Small intestine (tissue), 7 donors: Measurements from ENCODE around the gene LYPLAL1. TPM values are rescaled to one million over a fixed set of nuclear protein-coding genes. Genes with fewer than 3 reads are reported as not detected.

ENCODE experiments used
- DNase-seq, 2 donors: peaks; one replicate each; pipeline versions ENCODE4 v3.0.0 to v3.0.0-alpha.2; 2013
- FAIRE-seq: peaks from 2 replicates; lab custom pipeline; 2012; peaks lifted over from hg19 to GRCh38; lab: Jason Lieb, UNC
- H3K27ac ChIP-seq, 3 donors: one replicate each; pipeline ENCODE4 v1.5.1; 2013; ENCODE audit warnings: low read length in 2 of 3, mild to moderate bottlenecking in 2 of 3, control low read depth in 1 of 3, inconsistent platforms in 1 of 3, low read depth in 1 of 3, moderate library complexity in 1 of 3
- H3K27me3 ChIP-seq, 3 donors: one replicate each; pipeline ENCODE4 v1.6.1; 2013; ENCODE audit warnings: low read length in 3 of 3, inconsistent platforms in 1 of 3; ENCODE audit not compliant: control insufficient read depth in 3 of 3, insufficient read depth in 3 of 3
- H3K36me3 ChIP-seq, 3 donors: one replicate each; pipeline ENCODE4 v1.6.1; 2013; ENCODE audit warnings: low read length in 3 of 3, inconsistent platforms in 1 of 3, low read depth in 1 of 3, mild to moderate bottlenecking in 1 of 3, moderate library complexity in 1 of 3; ENCODE audit not compliant: control insufficient read depth in 3 of 3, insufficient read depth in 2 of 3
- H3K4me1 ChIP-seq, 3 donors: one replicate each; pipeline ENCODE4 v1.6.1; 2013; ENCODE audit warnings: low read length in 2 of 3, inconsistent platforms in 1 of 3, low read depth in 1 of 3, mild to moderate bottlenecking in 1 of 3, moderate library complexity in 1 of 3; ENCODE audit not compliant: control insufficient read depth in 3 of 3, insufficient read depth in 2 of 3
- H3K4me3 ChIP-seq, 3 donors: one replicate each; pipeline ENCODE4 v1.5.1; 2013; ENCODE audit warnings: low read length in 3 of 3, control low read depth in 1 of 3, inconsistent platforms in 1 of 3, low read depth in 1 of 3, mild to moderate bottlenecking in 1 of 3, moderate library complexity in 1 of 3
- H3K9me3 ChIP-seq, 2 donors: one replicate each; pipeline ENCODE4 v1.6.1; 2013; ENCODE audit warnings: low read depth in 1 of 2, low read length in 1 of 2; ENCODE audit not compliant: control insufficient read depth in 2 of 2, insufficient read depth in 1 of 2
- WGBS, 3 donors: extraction: QIAGEN DNeasy Blood & Tissue Kit; methylation state at CpG; one replicate each; pipeline ENCODE4 v1.1.7; 2013; 5-methylcytosine and 5-hydroxymethylcytosine counted together
- polyA plus RNA-seq, 4 donors: library from polyadenylated mRNA; stranded (reverse) in 3 of 4; unstranded in 1 of 4; fragments of 200-250 nt in 3 of 4; fragments of 120-200 nt in 1 of 4; gene quantifications; one replicate each; pipeline versions ENCODE4 v1.2.1 to v1.2.3, GENCODE V29; 2013
- donor health status: healthy with polysubstance abuse.
- donor health status: control.
- donor health status: control.
- donor health status: Bipolar disorder and iron deficiency.
- donor health status: healthy.

The LYPLAL1 gene
- polyA plus RNA-seq, 4 donors = 16.2 to 36.9 (median 28.3) TPM

GRCh38 chr1:219202567-219202966, 28.9 kb downstream of the LYPLAL1 start:
- Histone ChIP-seq H3K4me1 (no peaks in the 10 kb centered on the region), H3K4me3 (no peak overlapping the region), H3K9me3 (no peaks in the 10 kb centered on the region), H3K27me3 (no peaks in the 10 kb centered on the region), H3K27ac (no peak overlapping the region), H3K36me3 (no peaks in the 10 kb centered on the region)
- no peak for FAIRE-seq
- 81 to 86% (median 84%) methylated on average over 2 of the region's 2 CpGs for WGBS, 3 donors
- no peak for DNase-seq

- Histone ChIP-seq H3K27ac (no peak overlapping the region), H3K36me3 (no peaks in the 10 kb centered on the region), H3K4me3 (no peak overlapping the region), H3K27me3 (no peaks in the 10 kb centered on the region), H3K4me1 (no peaks in the 10 kb centered on the region), H3K9me3 (no peaks in the 10 kb centered on the region)
- WGBS, 3 donors = 93 to 99% (median 98%) methylated on average over 2 of the region's 2 CpGs
- FAIRE-seq (no peak), DNase-seq (no peak)
These were observed 32.7 kb downstream of the LYPLAL1 start for GRCh38 chr1:219206350-219206749.

- 94 to 98% (median 96%) methylated on average over 2 of the region's 2 CpGs for WGBS, 3 donors
- no peaks in the 10 kb centered on the region for H3K36me3 ChIP-seq
These were observed 35.9 kb downstream of the LYPLAL1 start for GRCh38 chr1:219209578-219209977.

GRCh38 chr1:219210067-219210466, 36.4 kb downstream of the LYPLAL1 start:
- no peak overlapping the region for H3K27ac ChIP-seq
- H3K36me3 ChIP-seq = peaks cover 0 to 2% (median 0%) of the 10 kb centered on the region in 3 donors
- DNase-seq (no peak), FAIRE-seq (no peak)
- H3K27me3 ChIP-seq = no peaks in the 10 kb centered on the region
- no peaks in the 10 kb centered on the region for H3K4me1 ChIP-seq
- no peak overlapping the region for H3K4me3 ChIP-seq
- H3K9me3 ChIP-seq = peaks cover 0 to 2% of the 10 kb centered on the region in 2 donors
- WGBS, 3 donors = 91 to 93% (median 92%) methylated on average over 5 of the region's 5 CpGs

More at GRCh38 chr1:219209578-219209977, 35.9 kb downstream of the LYPLAL1 start:
- Histone ChIP-seq H3K27me3 (no peaks in the 10 kb centered on the region), H3K4me3 (no peak overlapping the region), H3K4me1 (no peaks in the 10 kb centered on the region), H3K27ac (no peak overlapping the region), H3K9me3 (no peaks in the 10 kb centered on the region)
- FAIRE-seq (no peak), DNase-seq (no peak)

- Histone ChIP-seq H3K9me3 (peaks cover 0 to 2% of the 10 kb centered on the region in 2 donors), H3K27me3 (no peaks in the 10 kb centered on the region), H3K36me3 (peaks cover 0 to 9% (median 3%) of the 10 kb centered on the region in 3 donors), H3K4me3 (no peak overlapping the region), H3K27ac (no peak overlapping the region), H3K4me1 (no peaks in the 10 kb centered on the region)
- no peak for FAIRE-seq
- no peak for DNase-seq
These were observed 41.8 kb downstream of the LYPLAL1 start for GRCh38 chr1:219215477-219215876.

GRCh38 chr1:219220945-219221344, 47.3 kb downstream of the LYPLAL1 start:
- Histone ChIP-seq H3K9me3 (no peaks in the 10 kb centered on the region), H3K27me3 (no peaks in the 10 kb centered on the region), H3K27ac (no peak overlapping the region), H3K4me1 (no peaks in the 10 kb centered on the region), H3K4me3 (no peak overlapping the region), H3K36me3 (peaks cover 0 to 6% (median 3%) of the 10 kb centered on the region in 3 donors)
- WGBS, 3 donors = 81 to 91% (median 86%) methylated on average over 3 of the region's 3 CpGs
- no peak for FAIRE-seq
- no peak for DNase-seq

- FAIRE-seq = no peak
- H3K9me3 ChIP-seq = no peaks in the 10 kb centered on the region
- no peaks in the 10 kb centered on the region for H3K27me3 ChIP-seq
- H3K36me3 ChIP-seq = peaks cover 0 to 4% (median 0%) of the 10 kb centered on the region in 3 donors
- no peaks in the 10 kb centered on the region for H3K4me1 ChIP-seq
- H3K27ac ChIP-seq = no peak overlapping the region
- no peak for DNase-seq
- no peak overlapping the region for H3K4me3 ChIP-seq
These were observed 49.8 kb downstream of the LYPLAL1 start for GRCh38 chr1:219223496-219223895.

- no peaks in the 10 kb centered on the region for H3K9me3 ChIP-seq
- FAIRE-seq = no peak
- H3K27ac ChIP-seq = no peak overlapping the region
- H3K27me3 ChIP-seq = no peaks in the 10 kb centered on the region
- no peak for DNase-seq
- no peak overlapping the region for H3K4me3 ChIP-seq
- H3K4me1 ChIP-seq = no peaks in the 10 kb centered on the region
- WGBS, 3 donors = 80 to 98% (median 88%) methylated on average over 2 of the region's 2 CpGs
- peaks cover 0 to 4% (median 0%) of the 10 kb centered on the region in 3 donors for H3K36me3 ChIP-seq
These were observed 52.5 kb downstream of the LYPLAL1 start for GRCh38 chr1:219226196-219226595.

- no peak for FAIRE-seq
- Histone ChIP-seq H3K4me3 (no peak overlapping the region), H3K36me3 (peaks cover 0 to 4% (median 0%) of the 10 kb centered on the region in 3 donors), H3K27me3 (no peaks in the 10 kb centered on the region), H3K9me3 (no peaks in the 10 kb centered on the region), H3K4me1 (no peaks in the 10 kb centered on the region), H3K27ac (no peak overlapping the region)
- DNase-seq = no peak
- 69 to 95% (median 73%) methylated on average over 4 of the region's 4 CpGs for whole genome bisulfite sequencing, 3 donors
These were observed 53.8 kb downstream of the LYPLAL1 start for GRCh38 chr1:219227360-219228057.
